PFSK-1 (cell line): Measurements from ENCODE around the gene P3R3URF.

ENCODE experiments used
- FOXP2 ChIP-seq: optimal IDR thresholded peaks from 2 replicates; pipeline ENCODE3; 2011; ENCODE audit warnings: borderline replicate concordance, control low read depth, inconsistent platforms; ENCODE audit not compliant: insufficient read depth; ENCODE audit errors: extremely low read length, extremely low read depth
- POLR2AphosphoS5 ChIP-seq: IDR thresholded peaks from 2 replicates; pipeline ENCODE4 v1.6.1; 2012; ENCODE audit warnings: low read depth, mild to moderate bottlenecking, control low read depth, low read length, moderate library complexity
- REST ChIP-seq, 2 experiments: IDR thresholded peaks; 2 replicates each; pipeline versions ENCODE4 v1.6.1 to v1.8.0; 2011 to 2012; ENCODE audit warnings: low read depth in 2 of 2, low read length in 2 of 2, control low read depth in 1 of 2, inconsistent platforms in 1 of 2, mild to moderate bottlenecking in 1 of 2, moderate library complexity in 1 of 2; ENCODE audit not compliant: insufficient read depth in 1 of 2
- SIN3A ChIP-seq: IDR thresholded peaks from 2 replicates; pipeline ENCODE4 v1.6.1; 2012; ENCODE audit warnings: mild to moderate bottlenecking, low read length, moderate library complexity, borderline replicate concordance; ENCODE audit not compliant: insufficient read depth
- TAF1 ChIP-seq: IDR thresholded peaks from 2 replicates; pipeline ENCODE4 v1.6.1; 2012; ENCODE audit warnings: low read length, control low read depth, borderline replicate concordance; ENCODE audit not compliant: insufficient read depth

GRCh38 chr1:46197560-46197963 lies 21.3 kb upstream of the P3R3URF start:
- TF ChIP-seq REST (IDR thresholded peaks at IDR 0.05; ENCODE audit: insufficient read depth in 1 of 2, low read depth in 2 of 2, low read length in 2 of 2) (no peak), TAF1 (no peak), POLR2AphosphoS5 (no peak), SIN3A (no peak), FOXP2 (no peak)
